ENCODE measurements around the gene SIGLEC12.
"Not testable (repeated sequence)": the region's sequence is repeated elsewhere in the genome, so short reads cannot be mapped to it uniquely, and the experiment has no call there.

SIGLEC12 gene

DNA sequence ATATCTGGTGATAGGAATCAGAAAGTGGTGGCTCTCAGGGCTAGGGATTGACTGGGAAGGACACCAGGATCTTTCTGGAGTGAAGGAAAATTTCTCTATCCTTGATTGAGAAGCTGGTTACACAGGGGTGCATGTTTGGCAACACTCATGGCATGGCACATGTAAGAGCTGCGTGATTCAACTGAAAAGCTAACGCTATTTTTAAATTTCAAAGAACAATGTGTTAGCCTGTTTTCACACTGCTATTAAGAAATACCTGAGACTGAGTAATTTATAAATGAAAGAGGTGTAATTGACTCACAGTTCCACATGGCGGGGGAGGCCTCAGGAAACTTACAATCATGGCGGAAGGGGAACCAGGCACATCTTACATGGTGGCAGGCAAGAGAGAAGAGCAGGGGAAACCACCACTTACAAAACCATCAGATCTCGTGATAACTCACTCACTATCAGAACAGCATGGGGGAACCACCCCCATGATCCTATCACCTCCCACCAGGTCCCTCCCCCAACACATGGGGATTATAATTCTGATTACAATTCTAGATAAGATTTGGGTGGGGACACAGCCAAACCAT, 50.8 kb downstream of the SIGLEC12 start:
- DNase-seq (ENCODE audit: low read depth): no peak
- TF ChIP-seq, protein P1, sequence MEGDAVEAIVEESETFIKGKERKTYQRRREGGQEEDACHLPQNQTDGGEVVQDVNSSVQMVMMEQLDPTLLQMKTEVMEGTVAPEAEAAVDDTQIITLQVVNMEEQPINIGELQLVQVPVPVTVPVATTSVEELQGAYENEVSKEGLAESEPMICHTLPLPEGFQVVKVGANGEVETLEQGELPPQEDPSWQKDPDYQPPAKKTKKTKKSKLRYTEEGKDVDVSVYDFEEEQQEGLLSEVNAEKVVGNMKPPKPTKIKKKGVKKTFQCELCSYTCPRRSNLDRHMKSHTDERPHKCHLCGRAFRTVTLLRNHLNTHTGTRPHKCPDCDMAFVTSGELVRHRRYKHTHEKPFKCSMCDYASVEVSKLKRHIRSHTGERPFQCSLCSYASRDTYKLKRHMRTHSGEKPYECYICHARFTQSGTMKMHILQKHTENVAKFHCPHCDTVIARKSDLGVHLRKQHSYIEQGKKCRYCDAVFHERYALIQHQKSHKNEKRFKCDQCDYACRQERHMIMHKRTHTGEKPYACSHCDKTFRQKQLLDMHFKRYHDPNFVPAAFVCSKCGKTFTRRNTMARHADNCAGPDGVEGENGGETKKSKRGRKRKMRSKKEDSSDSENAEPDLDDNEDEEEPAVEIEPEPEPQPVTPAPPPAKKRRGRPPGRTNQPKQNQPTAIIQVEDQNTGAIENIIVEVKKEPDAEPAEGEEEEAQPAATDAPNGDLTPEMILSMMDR (conservative IDR thresholded peaks at IDR 0.05; ENCODE audit: control insufficient read depth, insufficient read depth, low read depth, low read length): no peak

DNA sequence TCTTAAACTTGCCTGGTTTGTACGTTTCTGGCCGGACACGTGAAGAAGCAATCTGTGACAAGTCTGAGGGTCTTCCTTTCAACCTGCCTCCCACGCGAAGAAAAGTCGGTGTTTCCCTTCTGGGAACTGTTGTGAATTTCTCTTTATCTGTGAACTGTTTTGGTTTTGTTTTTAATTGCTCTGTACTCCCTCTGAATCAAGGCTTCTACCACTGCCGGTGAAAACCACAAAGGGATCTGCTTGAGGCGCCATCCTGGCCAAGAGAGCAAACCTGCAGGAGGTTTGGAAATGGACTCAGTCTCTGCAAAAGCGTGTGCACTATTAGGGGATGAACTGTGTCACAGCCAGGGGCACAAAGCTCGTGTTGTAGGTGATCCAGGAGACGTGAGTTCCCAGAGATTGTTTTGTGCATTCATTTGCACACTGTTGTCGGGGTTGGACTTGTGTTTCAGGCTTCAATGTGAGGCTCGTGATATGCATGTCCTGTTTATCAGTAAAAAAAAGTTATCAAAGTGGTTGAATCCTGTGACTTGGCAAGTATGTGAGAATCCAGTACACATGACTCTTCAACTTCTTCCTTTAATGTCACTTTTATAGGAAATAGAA, 53.1 kb downstream of the SIGLEC12 start:
- no peak for DNase-seq (ENCODE audit: low read depth)
- H3K4me3 ChIP-seq (ENCODE audit: control insufficient read depth, low read depth, low read length): no peak overlapping the region
- TF ChIP-seq, protein P1 (conservative IDR thresholded peaks at IDR 0.05; ENCODE audit: control insufficient read depth, insufficient read depth, low read depth, low read length): no peak

More for the DNA sequence above, 50.8 kb downstream of the SIGLEC12 start:
- no peak overlapping the region for H3K4me3 ChIP-seq (ENCODE audit: control insufficient read depth, low read depth, low read length)

DNA sequence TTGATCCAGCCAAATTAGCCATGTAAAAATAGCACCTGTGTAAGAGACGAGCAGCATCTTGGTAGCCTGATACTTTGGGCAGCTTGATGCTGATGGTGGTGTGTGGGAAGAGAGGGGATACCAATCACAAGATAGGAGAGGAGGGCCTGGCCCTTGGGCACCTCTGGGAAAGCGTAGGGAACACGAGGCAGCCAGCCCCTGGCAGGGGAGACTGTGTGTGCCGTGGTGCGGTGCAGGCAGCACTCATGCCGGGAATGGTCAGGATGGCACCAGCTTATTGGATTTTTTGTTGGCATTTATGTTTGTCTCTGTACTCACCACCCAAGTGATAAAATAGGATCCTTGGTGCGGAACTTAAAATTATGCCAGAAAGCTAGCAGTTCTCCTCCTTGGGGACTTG, 53.6 kb downstream of the SIGLEC12 start:
- TF ChIP-seq, protein P1 (conservative IDR thresholded peaks at IDR 0.05; ENCODE audit: control insufficient read depth, insufficient read depth, low read depth, low read length): no peak
- H3K4me3 ChIP-seq (ENCODE audit: control insufficient read depth, low read depth, low read length): no peak overlapping the region
- DNase-seq (ENCODE audit: low read depth): no peak

DNA sequence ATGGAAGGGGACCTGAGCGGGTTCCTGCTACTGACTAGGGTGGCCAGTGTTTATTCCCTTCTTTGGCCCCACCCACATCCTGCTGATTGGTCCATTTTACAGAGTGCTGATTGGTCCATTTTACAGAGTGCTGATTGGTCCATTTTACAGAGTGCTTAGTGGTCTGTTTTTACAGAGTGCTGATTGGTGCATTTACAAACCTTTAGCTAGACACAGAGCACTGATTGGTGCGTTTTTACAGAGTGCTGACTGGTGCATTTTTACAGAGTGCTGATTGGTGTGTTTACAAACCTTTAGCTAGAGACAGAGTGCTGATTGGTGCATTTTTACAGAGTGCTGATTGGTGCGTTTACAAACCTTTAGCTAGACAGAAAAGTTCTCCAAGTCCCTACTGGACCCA, 54.1 kb downstream of the SIGLEC12 start:
- not testable (repeated sequence) for DNase-seq (ENCODE audit: low read depth)

DNA sequence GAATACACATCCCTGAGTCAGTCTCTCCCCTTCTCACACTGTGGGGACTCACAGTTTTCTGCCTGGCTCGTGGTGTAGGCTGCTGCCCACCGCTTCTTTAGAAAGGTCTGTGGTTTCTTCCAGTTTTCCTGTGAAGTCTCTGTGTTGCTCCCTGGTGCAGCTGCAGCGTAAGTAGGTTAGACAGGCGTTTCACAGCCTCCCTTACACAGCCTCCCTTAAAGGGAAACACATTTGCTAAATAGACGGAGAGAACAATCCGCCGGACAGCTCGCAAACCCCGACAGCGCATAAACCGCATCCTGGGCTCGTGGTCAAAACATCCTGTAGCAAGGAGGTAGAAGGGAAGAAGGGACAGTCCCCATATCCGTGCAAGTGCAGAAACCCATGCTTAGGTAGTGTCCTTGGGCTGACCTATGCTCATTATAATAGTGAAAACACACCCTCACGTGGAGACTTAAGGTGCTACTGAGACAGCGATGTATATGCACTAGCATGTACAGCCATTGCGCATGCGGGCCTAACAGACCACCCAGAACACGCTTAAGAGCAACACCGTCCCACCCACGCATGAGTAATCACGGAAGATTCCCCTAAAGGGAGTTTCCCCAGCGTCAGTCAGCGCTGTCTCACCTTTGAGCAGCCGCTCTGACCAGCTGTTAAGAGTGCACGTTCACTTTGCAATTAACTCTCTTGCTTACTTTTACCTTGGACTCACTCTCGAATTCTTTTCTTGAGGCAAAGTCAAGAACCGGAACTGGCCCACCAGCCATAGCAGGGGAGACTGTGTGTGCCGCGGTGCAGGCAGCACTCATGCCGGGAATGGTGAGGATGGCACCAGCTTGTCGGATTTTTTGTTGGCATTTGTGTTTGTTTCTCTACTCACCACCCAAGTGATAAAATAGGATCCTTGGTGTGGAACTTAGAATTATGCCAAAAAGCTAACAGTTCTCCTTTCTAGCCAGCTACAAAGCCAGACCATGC, 59.9 kb downstream of the SIGLEC12 start:
- TF ChIP-seq, protein P1 (conservative IDR thresholded peaks at IDR 0.05; ENCODE audit: control insufficient read depth, insufficient read depth, low read depth, low read length): no peak
- H3K4me3 ChIP-seq (ENCODE audit: control insufficient read depth, low read depth, low read length): no peak overlapping the region
- DNase-seq (ENCODE audit: low read depth): peak; percentile 10

More for the DNA sequence above, 54.1 kb downstream of the SIGLEC12 start:
- H3K4me3 ChIP-seq (ENCODE audit: control insufficient read depth, low read depth, low read length): not testable (repeated sequence)
